K562 (cell line): ENCODE results near the gene GPX5. TPM values are rescaled to one million over a fixed set of nuclear protein-coding genes. Genes with fewer than 3 reads are reported as not detected.
A peak's percentile ranks its signal among the peaks of the same experiment; 100 is the strongest.

Experiments used
- HDAC2 ChIP-seq: fragments of 450-650 bp; IDR thresholded peaks from 2 replicates; pipeline ENCODE4 v1.6.1; 2016; ENCODE audit warnings: mild to moderate bottlenecking
- MTA2 ChIP-seq: fragments of 450-650 bp; IDR thresholded peaks from 2 replicates; pipeline ENCODE4 v1.6.1; 2016; ENCODE audit warnings: low read depth
- NEUROD1 ChIP-seq: fragments of 150-350 bp; IDR thresholded peaks from 2 replicates; pipeline ENCODE4 v1.6.1; 2014; ENCODE audit warnings: borderline replicate concordance, low read length, low read depth; ENCODE audit not compliant: partially characterized antibody
- PHB2 ChIP-seq: fragments of 450-650 bp; IDR thresholded peaks from 2 replicates; pipeline ENCODE4 v1.6.1; 2017; ENCODE audit warnings: low read depth
- ZNF384 ChIP-seq: IDR thresholded peaks from 2 replicates; pipeline ENCODE4 v1.6.1; 2012; ENCODE audit warnings: low read depth, low read length, improper control_type of control experiment
- ZNF583 ChIP-seq: fragments of 250-450 bp; sonication (Bioruptor Pico); IDR thresholded peaks from 2 replicates; pipeline ENCODE4 v1.4.0; 2020
- ZNF766 ChIP-seq: fragments of 200-800 bp; sonication (Bioruptor generic); conservative IDR thresholded peaks from 2 replicates; pipeline ENCODE4 v1.6.1; 2016; ENCODE audit warnings: missing genetic modification characterization, missing compliant biosample characterization
- polyA plus RNA-seq, 8 experiments: library from polyadenylated mRNA; depleted of rRNA in 4 of 8; stranded (reverse) in 5 of 8; unstranded in 3 of 8; fragments of >200 nt; fragmentation: Nextera tagmentation in 2 of 8; fragmentation: Illumina TruSeq in 1 of 8; extraction: Ambion mirVana in 2 of 8; extraction: Trizol in 1 of 8; gene quantifications; 2 replicates each; pipeline versions ENCODE4 v1.2.1 to v1.2.3, GENCODE V29; 2011 to 2014; ENCODE audit warnings: inconsistent platforms in 1 of 8, missing spikeins in 1 of 8
- total RNA-seq, 7 experiments: library from RNA; depleted of rRNA in 6 of 7; stranded (reverse); fragments of >200 nt in 6 of 7; fragmentation: Illumina TruSeq in 2 of 7; extraction: Trizol in 2 of 7; gene quantifications; 2 replicates each; pipeline versions ENCODE4 v1.2.1 to v1.2.3, GENCODE V29; 2011 to 2021; ENCODE audit warnings: low replicate concordance in 1 of 7
- TF ChIP-seq, protein P1 (sequence below): fragments of 450-650 bp; IDR thresholded peaks from 2 replicates; pipeline ENCODE4 v1.6.1; 2016; ENCODE audit warnings: mild to moderate bottlenecking, moderate library complexity
- TF ChIP-seq, protein P2 (sequence below): fragments of 450-650 bp; formaldehyde crosslinking; IDR thresholded peaks from 2 replicates; pipeline ENCODE4 v1.4.0; 2020; ENCODE audit warnings: mild to moderate bottlenecking, moderate library complexity
- TF ChIP-seq, protein P3 (sequence below), 2 experiments: fragments of 450-650 bp in 1 of 2; sonication (generic) in 1 of 2; formaldehyde crosslinking; conservative IDR thresholded peaks; 2 replicates each; pipeline versions ENCODE4 v1.4.0 to v1.8.1; 2020 to 2022; ENCODE audit warnings: mild to moderate bottlenecking in 1 of 2, missing genetic modification reagents in 1 of 2
- TF ChIP-seq, protein P4 (sequence below): fragments of 450-650 bp; formaldehyde crosslinking; IDR thresholded peaks from 2 replicates; pipeline ENCODE4 v1.4.0; 2020; ENCODE audit warnings: mild to moderate bottlenecking, moderate library complexity

Gene GPX5
- total and polyA plus RNA-seq, 9 of the 15 experiments (the other 6 are each of a cell fraction or from before 2014, with no cell fraction given): 0.07 to 0.18 (median 0.15) TPM; not detected in 6

DNA sequence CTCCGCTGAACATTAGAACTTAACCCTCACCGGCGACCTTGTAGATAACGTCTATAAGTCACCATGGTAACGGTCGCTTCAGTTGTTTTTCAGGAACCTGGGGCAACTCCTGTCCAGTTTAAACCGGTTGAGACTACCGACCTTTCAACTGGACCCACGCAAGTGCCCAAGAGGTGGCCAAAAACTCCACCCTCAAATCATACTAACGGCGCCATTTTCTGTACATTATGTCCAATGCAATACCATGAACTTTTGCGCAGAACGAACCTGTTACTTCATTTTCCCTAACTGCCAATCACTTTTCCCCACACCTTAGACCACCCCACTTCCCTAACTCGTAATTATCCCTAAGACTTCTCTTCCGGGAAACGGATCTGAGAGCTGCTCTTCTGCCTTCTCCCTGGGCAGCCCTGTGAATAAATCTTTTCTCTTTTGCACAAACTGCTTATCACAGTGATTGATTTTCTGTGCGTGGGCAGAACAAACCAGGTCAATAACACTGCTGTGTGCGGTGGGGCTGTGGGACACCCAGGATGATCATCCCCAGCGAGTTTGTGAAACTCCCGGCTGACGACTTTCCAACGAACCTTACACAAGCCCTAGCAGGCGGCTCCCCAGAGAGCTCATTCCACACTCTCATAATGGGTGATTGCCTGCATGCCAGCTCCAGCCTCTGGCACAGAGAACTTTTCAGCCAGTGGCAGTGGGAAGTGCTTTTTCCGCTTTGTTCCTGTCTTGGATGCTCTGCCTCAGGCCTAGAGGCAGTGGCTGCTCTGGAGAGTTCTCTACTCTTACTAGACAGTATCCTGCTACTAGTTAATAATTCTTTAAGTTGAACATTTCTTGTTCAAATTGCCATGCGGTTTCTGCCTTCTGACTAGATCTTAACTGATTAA, 28.6 kb downstream of the GPX5 start (continued):
- TF ChIP-seq, protein P1, sequence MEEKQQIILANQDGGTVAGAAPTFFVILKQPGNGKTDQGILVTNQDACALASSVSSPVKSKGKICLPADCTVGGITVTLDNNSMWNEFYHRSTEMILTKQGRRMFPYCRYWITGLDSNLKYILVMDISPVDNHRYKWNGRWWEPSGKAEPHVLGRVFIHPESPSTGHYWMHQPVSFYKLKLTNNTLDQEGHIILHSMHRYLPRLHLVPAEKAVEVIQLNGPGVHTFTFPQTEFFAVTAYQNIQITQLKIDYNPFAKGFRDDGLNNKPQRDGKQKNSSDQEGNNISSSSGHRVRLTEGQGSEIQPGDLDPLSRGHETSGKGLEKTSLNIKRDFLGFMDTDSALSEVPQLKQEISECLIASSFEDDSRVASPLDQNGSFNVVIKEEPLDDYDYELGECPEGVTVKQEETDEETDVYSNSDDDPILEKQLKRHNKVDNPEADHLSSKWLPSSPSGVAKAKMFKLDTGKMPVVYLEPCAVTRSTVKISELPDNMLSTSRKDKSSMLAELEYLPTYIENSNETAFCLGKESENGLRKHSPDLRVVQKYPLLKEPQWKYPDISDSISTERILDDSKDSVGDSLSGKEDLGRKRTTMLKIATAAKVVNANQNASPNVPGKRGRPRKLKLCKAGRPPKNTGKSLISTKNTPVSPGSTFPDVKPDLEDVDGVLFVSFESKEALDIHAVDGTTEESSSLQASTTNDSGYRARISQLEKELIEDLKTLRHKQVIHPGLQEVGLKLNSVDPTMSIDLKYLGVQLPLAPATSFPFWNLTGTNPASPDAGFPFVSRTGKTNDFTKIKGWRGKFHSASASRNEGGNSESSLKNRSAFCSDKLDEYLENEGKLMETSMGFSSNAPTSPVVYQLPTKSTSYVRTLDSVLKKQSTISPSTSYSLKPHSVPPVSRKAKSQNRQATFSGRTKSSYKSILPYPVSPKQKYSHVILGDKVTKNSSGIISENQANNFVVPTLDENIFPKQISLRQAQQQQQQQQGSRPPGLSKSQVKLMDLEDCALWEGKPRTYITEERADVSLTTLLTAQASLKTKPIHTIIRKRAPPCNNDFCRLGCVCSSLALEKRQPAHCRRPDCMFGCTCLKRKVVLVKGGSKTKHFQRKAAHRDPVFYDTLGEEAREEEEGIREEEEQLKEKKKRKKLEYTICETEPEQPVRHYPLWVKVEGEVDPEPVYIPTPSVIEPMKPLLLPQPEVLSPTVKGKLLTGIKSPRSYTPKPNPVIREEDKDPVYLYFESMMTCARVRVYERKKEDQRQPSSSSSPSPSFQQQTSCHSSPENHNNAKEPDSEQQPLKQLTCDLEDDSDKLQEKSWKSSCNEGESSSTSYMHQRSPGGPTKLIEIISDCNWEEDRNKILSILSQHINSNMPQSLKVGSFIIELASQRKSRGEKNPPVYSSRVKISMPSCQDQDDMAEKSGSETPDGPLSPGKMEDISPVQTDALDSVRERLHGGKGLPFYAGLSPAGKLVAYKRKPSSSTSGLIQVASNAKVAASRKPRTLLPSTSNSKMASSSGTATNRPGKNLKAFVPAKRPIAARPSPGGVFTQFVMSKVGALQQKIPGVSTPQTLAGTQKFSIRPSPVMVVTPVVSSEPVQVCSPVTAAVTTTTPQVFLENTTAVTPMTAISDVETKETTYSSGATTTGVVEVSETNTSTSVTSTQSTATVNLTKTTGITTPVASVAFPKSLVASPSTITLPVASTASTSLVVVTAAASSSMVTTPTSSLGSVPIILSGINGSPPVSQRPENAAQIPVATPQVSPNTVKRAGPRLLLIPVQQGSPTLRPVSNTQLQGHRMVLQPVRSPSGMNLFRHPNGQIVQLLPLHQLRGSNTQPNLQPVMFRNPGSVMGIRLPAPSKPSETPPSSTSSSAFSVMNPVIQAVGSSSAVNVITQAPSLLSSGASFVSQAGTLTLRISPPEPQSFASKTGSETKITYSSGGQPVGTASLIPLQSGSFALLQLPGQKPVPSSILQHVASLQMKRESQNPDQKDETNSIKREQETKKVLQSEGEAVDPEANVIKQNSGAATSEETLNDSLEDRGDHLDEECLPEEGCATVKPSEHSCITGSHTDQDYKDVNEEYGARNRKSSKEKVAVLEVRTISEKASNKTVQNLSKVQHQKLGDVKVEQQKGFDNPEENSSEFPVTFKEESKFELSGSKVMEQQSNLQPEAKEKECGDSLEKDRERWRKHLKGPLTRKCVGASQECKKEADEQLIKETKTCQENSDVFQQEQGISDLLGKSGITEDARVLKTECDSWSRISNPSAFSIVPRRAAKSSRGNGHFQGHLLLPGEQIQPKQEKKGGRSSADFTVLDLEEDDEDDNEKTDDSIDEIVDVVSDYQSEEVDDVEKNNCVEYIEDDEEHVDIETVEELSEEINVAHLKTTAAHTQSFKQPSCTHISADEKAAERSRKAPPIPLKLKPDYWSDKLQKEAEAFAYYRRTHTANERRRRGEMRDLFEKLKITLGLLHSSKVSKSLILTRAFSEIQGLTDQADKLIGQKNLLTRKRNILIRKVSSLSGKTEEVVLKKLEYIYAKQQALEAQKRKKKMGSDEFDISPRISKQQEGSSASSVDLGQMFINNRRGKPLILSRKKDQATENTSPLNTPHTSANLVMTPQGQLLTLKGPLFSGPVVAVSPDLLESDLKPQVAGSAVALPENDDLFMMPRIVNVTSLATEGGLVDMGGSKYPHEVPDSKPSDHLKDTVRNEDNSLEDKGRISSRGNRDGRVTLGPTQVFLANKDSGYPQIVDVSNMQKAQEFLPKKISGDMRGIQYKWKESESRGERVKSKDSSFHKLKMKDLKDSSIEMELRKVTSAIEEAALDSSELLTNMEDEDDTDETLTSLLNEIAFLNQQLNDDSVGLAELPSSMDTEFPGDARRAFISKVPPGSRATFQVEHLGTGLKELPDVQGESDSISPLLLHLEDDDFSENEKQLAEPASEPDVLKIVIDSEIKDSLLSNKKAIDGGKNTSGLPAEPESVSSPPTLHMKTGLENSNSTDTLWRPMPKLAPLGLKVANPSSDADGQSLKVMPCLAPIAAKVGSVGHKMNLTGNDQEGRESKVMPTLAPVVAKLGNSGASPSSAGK: peak; percentile 67
- TF ChIP-seq NEUROD1: no peak
- TF ChIP-seq MTA2: peak; percentile 58
- 0 out of 2 replicates have a peak, but pooled peaks have one; percentile 32 for TF ChIP-seq PHB2
- TF ChIP-seq ZNF384: no peak
- TF ChIP-seq, protein P2, sequence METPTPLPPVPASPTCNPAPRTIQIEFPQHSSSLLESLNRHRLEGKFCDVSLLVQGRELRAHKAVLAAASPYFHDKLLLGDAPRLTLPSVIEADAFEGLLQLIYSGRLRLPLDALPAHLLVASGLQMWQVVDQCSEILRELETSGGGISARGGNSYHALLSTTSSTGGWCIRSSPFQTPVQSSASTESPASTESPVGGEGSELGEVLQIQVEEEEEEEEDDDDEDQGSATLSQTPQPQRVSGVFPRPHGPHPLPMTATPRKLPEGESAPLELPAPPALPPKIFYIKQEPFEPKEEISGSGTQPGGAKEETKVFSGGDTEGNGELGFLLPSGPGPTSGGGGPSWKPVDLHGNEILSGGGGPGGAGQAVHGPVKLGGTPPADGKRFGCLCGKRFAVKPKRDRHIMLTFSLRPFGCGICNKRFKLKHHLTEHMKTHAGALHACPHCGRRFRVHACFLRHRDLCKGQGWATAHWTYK (CRISPR knock-in tag): peak; percentile 54; the same call in 1 of the 2 replicates
- TF ChIP-seq ZNF583 (CRISPR knock-in tag): peak; percentile 58; the same call in 1 of the 2 replicates
- peak; percentile 78 for TF ChIP-seq HDAC2
- TF ChIP-seq, protein P3, sequence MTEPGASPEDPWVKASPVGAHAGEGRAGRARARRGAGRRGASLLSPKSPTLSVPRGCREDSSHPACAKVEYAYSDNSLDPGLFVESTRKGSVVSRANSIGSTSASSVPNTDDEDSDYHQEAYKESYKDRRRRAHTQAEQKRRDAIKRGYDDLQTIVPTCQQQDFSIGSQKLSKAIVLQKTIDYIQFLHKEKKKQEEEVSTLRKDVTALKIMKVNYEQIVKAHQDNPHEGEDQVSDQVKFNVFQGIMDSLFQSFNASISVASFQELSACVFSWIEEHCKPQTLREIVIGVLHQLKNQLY (CRISPR knock-in tag; conservative IDR thresholded peaks at IDR 0.05): no peak
- peak; percentile 93 for TF ChIP-seq ZNF766 (CRISPR knock-in tag)
- TF ChIP-seq, protein P4, sequence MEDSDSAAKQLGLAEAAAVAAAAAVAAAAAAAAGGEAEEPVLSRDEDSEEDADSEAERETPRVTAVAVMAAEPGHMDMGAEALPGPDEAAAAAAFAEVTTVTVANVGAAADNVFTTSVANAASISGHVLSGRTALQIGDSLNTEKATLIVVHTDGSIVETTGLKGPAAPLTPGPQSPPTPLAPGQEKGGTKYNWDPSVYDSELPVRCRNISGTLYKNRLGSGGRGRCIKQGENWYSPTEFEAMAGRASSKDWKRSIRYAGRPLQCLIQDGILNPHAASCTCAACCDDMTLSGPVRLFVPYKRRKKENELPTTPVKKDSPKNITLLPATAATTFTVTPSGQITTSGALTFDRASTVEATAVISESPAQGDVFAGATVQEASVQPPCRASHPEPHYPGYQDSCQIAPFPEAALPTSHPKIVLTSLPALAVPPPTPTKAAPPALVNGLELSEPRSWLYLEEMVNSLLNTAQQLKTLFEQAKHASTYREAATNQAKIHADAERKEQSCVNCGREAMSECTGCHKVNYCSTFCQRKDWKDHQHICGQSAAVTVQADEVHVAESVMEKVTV: peak; percentile 11; the same call in 1 of the 2 replicates
